ENCODE results near the gene POC1B.

POC1B gene

DNA sequence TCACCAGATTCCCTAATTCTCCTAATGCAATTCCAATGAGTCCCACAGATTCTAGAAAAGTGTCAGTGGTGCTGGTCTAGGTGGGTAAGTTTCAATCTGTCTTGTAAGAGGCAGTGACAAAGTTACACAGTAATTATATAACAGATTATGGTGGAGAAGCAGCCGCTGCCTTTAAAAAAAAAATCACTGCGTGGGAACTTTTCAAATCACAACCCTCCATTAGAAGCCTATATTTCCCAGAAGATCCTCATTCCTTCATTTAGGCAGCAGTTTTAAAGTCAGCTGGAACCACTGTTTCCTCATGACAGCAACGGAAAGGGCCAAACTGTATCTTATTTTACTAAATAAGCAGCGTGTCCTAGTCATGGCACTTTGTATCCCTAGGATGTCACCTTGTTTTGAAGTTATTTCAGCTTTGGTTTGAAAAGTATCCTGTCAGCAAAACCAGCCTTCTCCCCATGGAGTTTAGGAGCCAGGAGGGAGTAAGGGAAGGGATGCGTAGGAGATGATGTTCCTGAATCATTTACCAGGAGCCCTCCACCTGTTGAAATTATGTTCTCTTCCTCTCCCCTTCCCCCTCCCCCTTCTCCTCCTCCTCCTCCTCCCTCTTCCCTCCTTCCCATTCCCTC is 145.9 kb downstream of the POC1B start:
- Histone ChIP-seq H3K4me1 (ENCODE audit: control insufficient read depth in 1 of 2, insufficient read depth in 2 of 2, low read length in 2 of 2) (peaks cover 56 to 60% of the 10 kb centered on the region in 2 donors), H3K27me3 (ENCODE audit: control insufficient read depth in 1 of 2, insufficient read depth in 2 of 2, low read length in 2 of 2) (no peaks in the 10 kb centered on the region), H3K9ac (ENCODE audit: low read depth in 1 of 2, low read length in 2 of 2) (no peak overlapping the region), H3K4me3 (ENCODE audit: low read depth in 1 of 2, low read length in 2 of 2) (no peak overlapping the region), H3K9me3 (ENCODE audit: control insufficient read depth in 1 of 2, low read length in 2 of 2) (no peaks in the 10 kb centered on the region), H3K36me3 (ENCODE audit: control insufficient read depth in 1 of 2, insufficient read depth in 2 of 2, low read length in 2 of 2) (no peaks in the 10 kb centered on the region), H3K27ac (ENCODE audit: low read depth, low read length) (no peak overlapping the region)

DNA sequence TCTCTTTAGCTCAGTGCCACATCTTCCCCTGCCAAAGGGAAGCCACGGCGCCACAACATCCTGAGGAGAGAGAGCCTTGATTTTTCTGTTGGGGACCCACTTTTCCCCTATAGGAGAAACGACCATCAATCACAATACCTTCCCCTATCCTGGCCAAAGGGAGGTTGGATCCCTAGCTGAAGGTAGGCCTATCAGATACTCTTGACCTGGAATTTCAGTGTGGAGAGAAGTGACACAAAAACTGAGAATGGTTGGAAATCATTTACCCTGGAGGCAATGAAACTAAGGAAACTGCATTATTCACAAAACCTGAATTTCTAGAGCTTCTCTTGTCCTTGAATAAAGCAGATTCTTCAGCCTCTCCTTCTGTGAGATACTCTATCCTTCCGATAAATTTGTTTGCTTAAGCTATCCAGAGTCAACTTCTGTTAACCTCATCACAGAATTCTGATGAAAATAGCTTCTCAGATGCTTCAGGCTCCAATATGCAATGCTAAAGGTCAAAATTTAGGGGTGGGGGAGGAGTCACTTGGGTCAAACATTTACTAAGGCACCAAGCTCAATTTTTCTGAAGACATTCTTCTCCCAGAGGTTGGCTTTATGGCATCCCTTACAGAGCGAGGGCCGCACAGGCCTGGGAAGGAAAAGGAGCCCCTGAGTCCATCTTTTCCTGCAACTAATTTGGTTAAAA is 146.6 kb downstream of the POC1B start:
- H3K9ac ChIP-seq (ENCODE audit: low read depth in 1 of 2, low read length in 2 of 2), result no peak overlapping the region
- H3K36me3 ChIP-seq (ENCODE audit: control insufficient read depth in 1 of 2, insufficient read depth in 2 of 2, low read length in 2 of 2), result no peaks in the 10 kb centered on the region
- no peak overlapping the region for H3K4me3 ChIP-seq (ENCODE audit: low read depth in 1 of 2, low read length in 2 of 2)
- peaks cover 49 to 55% of the 10 kb centered on the region in 2 donors for H3K4me1 ChIP-seq (ENCODE audit: control insufficient read depth in 1 of 2, insufficient read depth in 2 of 2, low read length in 2 of 2)
- H3K27me3 ChIP-seq (ENCODE audit: control insufficient read depth in 1 of 2, insufficient read depth in 2 of 2, low read length in 2 of 2), result no peaks in the 10 kb centered on the region
- no peaks in the 10 kb centered on the region for H3K9me3 ChIP-seq (ENCODE audit: control insufficient read depth in 1 of 2, low read length in 2 of 2)
- H3K27ac ChIP-seq (ENCODE audit: low read depth, low read length), result no peak overlapping the region

DNA sequence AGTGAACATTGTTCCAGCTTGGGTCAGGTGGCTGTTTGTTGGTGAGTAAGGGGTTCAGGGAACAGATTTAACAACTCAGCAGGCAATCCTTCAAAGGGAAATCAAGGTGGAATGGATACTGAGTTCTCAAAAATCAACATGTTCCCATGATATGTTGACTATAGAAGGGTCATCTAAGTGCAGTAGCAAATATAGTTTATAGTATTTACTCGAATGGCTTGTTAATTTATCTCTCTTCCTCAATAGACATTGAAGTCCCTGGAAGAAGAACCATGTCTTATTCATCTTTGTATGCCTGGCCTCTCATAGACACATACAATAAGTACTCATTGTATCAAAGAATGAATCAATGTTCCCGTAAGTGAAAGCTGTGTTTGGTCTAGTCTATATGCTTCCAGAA is 149.0 kb downstream of the POC1B start:
- Histone ChIP-seq H3K4me3 (ENCODE audit: low read depth in 1 of 2, low read length in 2 of 2) (no peak overlapping the region), H3K4me1 (ENCODE audit: control insufficient read depth in 1 of 2, insufficient read depth in 2 of 2, low read length in 2 of 2) (peaks cover 42 to 54% of the 10 kb centered on the region in 2 donors), H3K9me3 (ENCODE audit: control insufficient read depth in 1 of 2, low read length in 2 of 2) (no peaks in the 10 kb centered on the region), H3K9ac (ENCODE audit: low read depth in 1 of 2, low read length in 2 of 2) (no peak overlapping the region), H3K36me3 (ENCODE audit: control insufficient read depth in 1 of 2, insufficient read depth in 2 of 2, low read length in 2 of 2) (no peaks in the 10 kb centered on the region), H3K27ac (ENCODE audit: low read depth, low read length) (peak overlapping the region; percentile 80), H3K27me3 (ENCODE audit: control insufficient read depth in 1 of 2, insufficient read depth in 2 of 2, low read length in 2 of 2) (no peaks in the 10 kb centered on the region)

DNA sequence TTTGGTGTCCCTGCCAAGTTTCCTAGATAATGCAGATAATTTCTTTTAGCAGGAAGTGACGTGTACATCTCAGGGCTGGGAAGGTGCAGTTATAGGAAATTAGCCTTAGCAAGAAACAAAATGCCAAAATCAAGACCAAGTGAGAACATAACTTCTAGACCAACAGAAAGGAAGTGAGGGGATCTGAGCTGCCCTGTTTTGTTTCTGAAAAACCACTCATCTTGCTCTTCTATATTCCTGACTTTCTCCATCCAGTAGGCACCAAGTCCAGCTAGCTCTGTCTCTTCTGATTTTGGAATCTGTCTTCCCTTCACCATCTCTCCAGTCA is 149.7 kb downstream of the POC1B start:
- peak overlapping the region in 1 of 2 donors; percentile 2 for H3K4me3 ChIP-seq (ENCODE audit: low read depth in 1 of 2, low read length in 2 of 2)
- no peaks in the 10 kb centered on the region for H3K27me3 ChIP-seq (ENCODE audit: control insufficient read depth in 1 of 2, insufficient read depth in 2 of 2, low read length in 2 of 2)
- no peaks in the 10 kb centered on the region for H3K36me3 ChIP-seq (ENCODE audit: control insufficient read depth in 1 of 2, insufficient read depth in 2 of 2, low read length in 2 of 2)
- H3K9me3 ChIP-seq (ENCODE audit: control insufficient read depth in 1 of 2, low read length in 2 of 2), result no peaks in the 10 kb centered on the region
- peaks cover 42 to 53% of the 10 kb centered on the region in 2 donors for H3K4me1 ChIP-seq (ENCODE audit: control insufficient read depth in 1 of 2, insufficient read depth in 2 of 2, low read length in 2 of 2)
- peak overlapping the region; percentile 80 for H3K27ac ChIP-seq (ENCODE audit: low read depth, low read length)
- H3K9ac ChIP-seq (ENCODE audit: low read depth in 1 of 2, low read length in 2 of 2), result no peak overlapping the region

DNA sequence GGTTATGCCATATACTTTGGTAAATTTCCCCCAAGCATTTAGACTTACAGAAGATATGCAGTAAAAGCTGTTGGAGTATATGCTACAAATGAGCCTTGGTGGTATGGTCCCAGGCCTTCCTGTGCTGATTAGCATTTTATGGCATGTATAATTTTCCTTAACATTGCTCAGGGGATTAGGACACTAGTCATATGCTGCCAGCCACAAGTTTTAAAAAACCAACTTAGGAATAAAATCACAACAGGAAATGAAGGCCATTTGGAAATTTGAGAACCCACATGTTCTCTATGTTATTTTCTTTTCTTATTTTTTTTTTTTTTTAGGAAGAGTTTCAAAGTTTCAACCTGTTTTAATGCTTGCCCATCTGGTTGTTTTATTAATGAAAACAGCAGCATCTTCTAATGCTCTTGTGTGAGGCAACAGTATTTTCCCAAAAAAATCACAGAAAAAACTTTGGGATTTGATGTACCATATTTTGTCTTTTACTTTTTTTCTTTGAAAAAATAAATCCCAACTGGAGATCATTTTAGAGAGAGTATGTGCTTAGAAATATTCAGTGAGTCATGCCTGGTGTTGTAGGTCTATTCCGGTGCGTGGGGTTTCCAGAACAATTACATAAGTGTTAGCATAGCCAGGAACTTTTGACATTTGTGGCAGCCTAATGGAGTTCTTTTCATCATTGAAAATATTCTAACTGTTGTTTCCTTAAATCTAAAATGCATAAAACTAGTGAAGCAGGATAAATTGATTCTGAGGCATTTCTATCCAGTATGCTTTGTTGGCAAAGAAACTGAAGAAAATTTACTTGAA is 151.9 kb downstream of the POC1B start:
- Histone ChIP-seq H3K4me1 (ENCODE audit: control insufficient read depth in 1 of 2, insufficient read depth in 2 of 2, low read length in 2 of 2) (peaks cover 34 to 49% of the 10 kb centered on the region in 2 donors), H3K9me3 (ENCODE audit: control insufficient read depth in 1 of 2, low read length in 2 of 2) (no peaks in the 10 kb centered on the region), H3K4me3 (ENCODE audit: low read depth in 1 of 2, low read length in 2 of 2) (no peak overlapping the region), H3K9ac (ENCODE audit: low read depth in 1 of 2, low read length in 2 of 2) (no peak overlapping the region), H3K27ac (ENCODE audit: low read depth, low read length) (peak overlapping the region; percentile 2), H3K27me3 (ENCODE audit: control insufficient read depth in 1 of 2, insufficient read depth in 2 of 2, low read length in 2 of 2) (no peaks in the 10 kb centered on the region), H3K36me3 (ENCODE audit: control insufficient read depth in 1 of 2, insufficient read depth in 2 of 2, low read length in 2 of 2) (no peaks in the 10 kb centered on the region)

DNA sequence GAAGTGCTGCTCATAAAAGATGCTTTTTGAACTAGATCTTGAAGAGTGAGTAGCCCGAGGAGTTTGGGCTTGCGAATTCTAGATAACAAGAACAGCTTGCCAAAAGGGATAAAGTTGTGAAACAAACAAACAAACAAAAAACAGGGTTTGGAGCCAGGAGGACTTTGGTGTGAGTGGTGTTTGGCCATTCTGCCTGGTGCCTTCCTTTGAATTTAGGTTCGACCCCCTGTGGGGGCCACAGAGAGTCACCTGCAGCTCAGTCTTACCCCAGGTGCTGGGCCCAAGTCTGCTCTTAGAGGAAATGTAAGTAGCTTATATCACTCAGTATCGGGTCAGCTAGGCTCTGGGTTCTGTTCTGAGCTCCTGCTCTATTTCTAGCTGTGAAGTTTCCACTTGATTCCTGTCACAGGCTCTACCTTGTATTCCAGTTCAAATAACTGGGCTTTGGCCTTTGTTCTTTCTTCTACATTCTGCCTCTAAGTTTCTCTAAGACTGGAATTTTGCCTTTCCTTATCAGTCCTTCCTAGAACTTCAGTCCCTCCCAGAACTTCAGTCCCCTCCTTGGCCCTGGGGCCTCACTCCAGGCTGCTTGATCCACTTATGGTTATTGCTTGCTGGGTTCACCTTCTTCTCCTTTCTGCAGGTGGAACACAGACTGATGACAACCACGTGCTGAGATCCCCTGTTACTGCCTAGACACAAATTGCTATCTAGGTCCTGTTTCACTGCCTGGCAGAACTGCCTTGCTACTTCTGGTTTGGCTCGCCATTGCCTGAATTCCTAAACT is 153.1 kb downstream of the POC1B start:
- Histone ChIP-seq H3K27me3 (ENCODE audit: control insufficient read depth in 1 of 2, insufficient read depth in 2 of 2, low read length in 2 of 2) (no peaks in the 10 kb centered on the region), H3K4me1 (ENCODE audit: control insufficient read depth in 1 of 2, insufficient read depth in 2 of 2, low read length in 2 of 2) (peaks cover 28 to 54% of the 10 kb centered on the region in 2 donors), H3K27ac (ENCODE audit: low read depth, low read length) (no peak overlapping the region)

DNA sequence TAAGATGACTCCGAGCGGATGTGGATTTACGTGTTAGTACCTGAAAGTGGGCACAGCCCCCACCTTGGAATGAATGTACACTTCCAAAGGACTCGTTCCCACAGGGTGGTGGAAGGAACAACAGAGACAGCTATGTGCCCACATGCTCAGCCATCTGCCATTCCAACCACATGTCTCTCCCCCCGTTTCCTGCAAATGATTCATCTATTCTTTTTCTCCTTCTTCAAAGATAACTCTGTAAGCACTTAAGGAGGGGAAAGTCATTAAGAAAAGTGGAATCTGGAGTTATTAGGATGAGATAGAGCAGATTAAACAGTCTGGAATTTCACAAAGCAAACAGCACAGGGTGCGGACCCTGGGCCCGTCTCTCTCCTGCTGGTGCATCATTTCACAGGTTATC is 155.0 kb downstream of the POC1B start:
- no peaks in the 10 kb centered on the region for H3K9me3 ChIP-seq (ENCODE audit: control insufficient read depth in 1 of 2, low read length in 2 of 2)
- no peak overlapping the region for H3K27ac ChIP-seq (ENCODE audit: low read depth, low read length)
- H3K9ac ChIP-seq (ENCODE audit: low read depth in 1 of 2, low read length in 2 of 2), result no peak overlapping the region
- H3K27me3 ChIP-seq (ENCODE audit: control insufficient read depth in 1 of 2, insufficient read depth in 2 of 2, low read length in 2 of 2), result no peaks in the 10 kb centered on the region
- H3K4me3 ChIP-seq (ENCODE audit: low read depth in 1 of 2, low read length in 2 of 2), result no peak overlapping the region
- peaks cover 16 to 41% of the 10 kb centered on the region in 2 donors for H3K4me1 ChIP-seq (ENCODE audit: control insufficient read depth in 1 of 2, insufficient read depth in 2 of 2, low read length in 2 of 2)
- H3K36me3 ChIP-seq (ENCODE audit: control insufficient read depth in 1 of 2, insufficient read depth in 2 of 2, low read length in 2 of 2), result no peaks in the 10 kb centered on the region

More for the DNA sequence above, 153.1 kb downstream of the POC1B start:
- Histone ChIP-seq H3K36me3 (ENCODE audit: control insufficient read depth in 1 of 2, insufficient read depth in 2 of 2, low read length in 2 of 2) (no peaks in the 10 kb centered on the region), H3K9me3 (ENCODE audit: control insufficient read depth in 1 of 2, low read length in 2 of 2) (no peaks in the 10 kb centered on the region), H3K9ac (ENCODE audit: low read depth in 1 of 2, low read length in 2 of 2) (no peak overlapping the region), H3K4me3 (ENCODE audit: low read depth in 1 of 2, low read length in 2 of 2) (no peak overlapping the region)

DNA sequence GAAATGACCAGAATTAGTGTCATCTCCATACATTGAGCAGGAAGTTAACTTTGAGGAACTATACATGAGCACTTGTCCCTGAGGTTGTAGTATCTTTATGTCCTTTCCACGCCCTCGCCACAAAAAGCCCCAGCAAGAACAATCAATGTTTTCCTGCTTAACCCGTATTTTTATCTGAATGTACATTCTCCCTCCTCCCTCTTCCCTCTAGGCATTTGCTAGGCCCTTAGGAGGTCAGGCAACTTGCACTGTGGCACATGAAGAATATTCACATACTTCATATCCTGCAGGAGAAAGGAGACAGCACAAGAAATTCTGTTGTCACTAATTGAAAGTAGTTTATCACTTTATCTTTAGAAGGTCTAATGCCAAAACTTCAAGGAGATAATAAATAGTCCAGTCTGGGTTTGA is 155.4 kb downstream of the POC1B start:
- H3K9ac ChIP-seq (ENCODE audit: low read depth in 1 of 2, low read length in 2 of 2), result no peak overlapping the region
- H3K4me1 ChIP-seq (ENCODE audit: control insufficient read depth in 1 of 2, insufficient read depth in 2 of 2, low read length in 2 of 2), result peaks cover 12 to 39% of the 10 kb centered on the region in 2 donors
- H3K4me3 ChIP-seq (ENCODE audit: low read depth in 1 of 2, low read length in 2 of 2), result no peak overlapping the region
- no peaks in the 10 kb centered on the region for H3K9me3 ChIP-seq (ENCODE audit: control insufficient read depth in 1 of 2, low read length in 2 of 2)
- H3K27ac ChIP-seq (ENCODE audit: low read depth, low read length), result no peak overlapping the region
- H3K27me3 ChIP-seq (ENCODE audit: control insufficient read depth in 1 of 2, insufficient read depth in 2 of 2, low read length in 2 of 2), result no peaks in the 10 kb centered on the region
- no peaks in the 10 kb centered on the region for H3K36me3 ChIP-seq (ENCODE audit: control insufficient read depth in 1 of 2, insufficient read depth in 2 of 2, low read length in 2 of 2)

Measured in duodenal mucosa (tissue), 2 donors.